Ascending aorta (tissue), 2 donors: ENCODE results near the gene SRGAP3. TPM values are rescaled to one million over a fixed set of nuclear protein-coding genes. Genes with fewer than 3 reads are reported as not detected.

Experiments
- DNase-seq, 2 donors: peaks; one replicate each; pipeline ENCODE4 v3.0.0-alpha.2; 2019; ENCODE audit warnings: low spot score in 2 of 2
- H3K27ac ChIP-seq, 2 donors: fragments of 200-600 bp; sonication (generic); one replicate each; pipeline ENCODE4 v1.5.1; 2016 to 2017; ENCODE audit warnings: mild to moderate bottlenecking in 1 of 2
- H3K27me3 ChIP-seq: fragments of 200-600 bp; sonication (generic); one replicate; pipeline ENCODE4 v1.5.1; 2017
- H3K36me3 ChIP-seq, 2 donors: fragments of 200-600 bp; sonication (generic); one replicate each; pipeline ENCODE4 v1.5.1; 2016
- H3K4me1 ChIP-seq, 2 donors: fragments of 200-600 bp; sonication (generic); one replicate each; pipeline ENCODE4 v1.5.1; 2016 to 2017; ENCODE audit warnings: mild to moderate bottlenecking in 1 of 2
- H3K4me3 ChIP-seq, 2 donors: fragments of 200-600 bp; sonication (generic); one replicate each; pipeline ENCODE4 v1.5.1; 2016 to 2017; ENCODE audit warnings: mild to moderate bottlenecking in 1 of 2
- H3K9me3 ChIP-seq, 2 donors: fragments of 200-600 bp; sonication (generic); one replicate each; pipeline ENCODE4 v1.5.1; 2016
- intact Hi-C: fragments of 100-400 bp; cut with DNase I; formaldehyde crosslinking; loops from one replicate; pipeline ENCODE4 v1.15.1; 2023
- total RNA-seq: library from RNA; depleted of rRNA; stranded (reverse); fragments of >200 nt; gene quantifications from one replicate; pipeline ENCODE4 v1.1.0, GENCODE V29; 2016
- TF ChIP-seq, protein P1 (sequence below), 3 experiments: fragments of 200-600 bp in 2 of 3; fragments of 450-650 bp in 1 of 3; sonication (generic) in 2 of 3; IDR thresholded peaks; one replicate each; pipeline ENCODE4 v1.5.1; 2016 to 2019; ENCODE audit warnings: antibody characterized with exemption in 3 of 3, mild to moderate bottlenecking in 1 of 3, moderate library complexity in 1 of 3

SRGAP3 gene
- total RNA-seq, 1 donor from 2014 or later: 1.6 TPM

DNA sequence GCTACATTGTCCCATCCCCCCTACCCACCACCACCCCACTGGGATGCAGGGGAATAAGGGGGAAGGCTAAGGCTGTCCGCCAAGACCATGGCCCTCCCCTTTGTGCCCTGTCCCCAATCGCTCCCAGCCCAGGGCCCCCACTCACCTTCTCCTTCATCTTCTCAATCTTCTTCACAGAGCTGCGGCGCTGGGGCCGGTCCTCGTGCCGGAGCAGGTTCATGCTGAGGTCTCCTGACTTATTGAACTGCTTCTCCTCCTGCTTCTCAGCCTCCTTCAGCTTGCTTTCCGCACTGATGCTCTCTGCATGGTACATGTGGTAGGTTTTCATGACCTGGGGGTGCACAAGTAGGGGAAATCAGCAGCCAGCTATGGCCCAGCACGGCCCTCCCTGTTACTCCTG, 185.2 kb downstream of the SRGAP3 start:
- Histone ChIP-seq H3K27ac (no peak overlapping the region), H3K4me1 (no peaks in the 10 kb centered on the region), H3K27me3 (no peaks in the 10 kb centered on the region), H3K4me3 (no peak overlapping the region), H3K36me3 (no peaks in the 10 kb centered on the region), H3K9me3 (no peaks in the 10 kb centered on the region)
- intact Hi-C loops: no loop called here
- DNase-seq: no peak
- TF ChIP-seq, protein P1, sequence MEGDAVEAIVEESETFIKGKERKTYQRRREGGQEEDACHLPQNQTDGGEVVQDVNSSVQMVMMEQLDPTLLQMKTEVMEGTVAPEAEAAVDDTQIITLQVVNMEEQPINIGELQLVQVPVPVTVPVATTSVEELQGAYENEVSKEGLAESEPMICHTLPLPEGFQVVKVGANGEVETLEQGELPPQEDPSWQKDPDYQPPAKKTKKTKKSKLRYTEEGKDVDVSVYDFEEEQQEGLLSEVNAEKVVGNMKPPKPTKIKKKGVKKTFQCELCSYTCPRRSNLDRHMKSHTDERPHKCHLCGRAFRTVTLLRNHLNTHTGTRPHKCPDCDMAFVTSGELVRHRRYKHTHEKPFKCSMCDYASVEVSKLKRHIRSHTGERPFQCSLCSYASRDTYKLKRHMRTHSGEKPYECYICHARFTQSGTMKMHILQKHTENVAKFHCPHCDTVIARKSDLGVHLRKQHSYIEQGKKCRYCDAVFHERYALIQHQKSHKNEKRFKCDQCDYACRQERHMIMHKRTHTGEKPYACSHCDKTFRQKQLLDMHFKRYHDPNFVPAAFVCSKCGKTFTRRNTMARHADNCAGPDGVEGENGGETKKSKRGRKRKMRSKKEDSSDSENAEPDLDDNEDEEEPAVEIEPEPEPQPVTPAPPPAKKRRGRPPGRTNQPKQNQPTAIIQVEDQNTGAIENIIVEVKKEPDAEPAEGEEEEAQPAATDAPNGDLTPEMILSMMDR (IDR thresholded peaks at IDR 0.05): no peak

DNA sequence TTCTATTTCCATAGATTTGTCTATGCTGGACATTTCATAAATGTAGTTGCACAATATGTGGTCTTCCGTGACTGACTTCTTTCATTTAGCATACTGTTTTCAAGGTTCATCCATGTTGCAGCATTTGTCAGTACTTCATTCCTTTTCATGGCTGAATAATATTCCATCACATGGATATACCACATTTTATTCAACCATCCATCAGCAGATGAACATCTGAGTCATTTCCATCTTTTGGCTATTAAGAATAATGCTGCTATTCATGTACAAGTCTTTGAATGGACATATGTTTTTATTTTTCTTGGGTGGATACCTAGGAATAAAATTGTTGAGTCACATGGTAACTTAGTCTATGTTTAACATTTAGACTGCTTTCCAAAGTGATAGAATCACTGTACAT, 186.9 kb downstream of the SRGAP3 start:
- H3K9me3 ChIP-seq: no peaks in the 10 kb centered on the region
- no peaks in the 10 kb centered on the region for H3K4me1 ChIP-seq
- no peaks in the 10 kb centered on the region for H3K36me3 ChIP-seq
- intact Hi-C loops: no loop called here
- no peak overlapping the region for H3K4me3 ChIP-seq
- no peak for DNase-seq
- no peak overlapping the region for H3K27ac ChIP-seq
- TF ChIP-seq, protein P1 (IDR thresholded peaks at IDR 0.05): no peak
- H3K27me3 ChIP-seq: no peaks in the 10 kb centered on the region

DNA sequence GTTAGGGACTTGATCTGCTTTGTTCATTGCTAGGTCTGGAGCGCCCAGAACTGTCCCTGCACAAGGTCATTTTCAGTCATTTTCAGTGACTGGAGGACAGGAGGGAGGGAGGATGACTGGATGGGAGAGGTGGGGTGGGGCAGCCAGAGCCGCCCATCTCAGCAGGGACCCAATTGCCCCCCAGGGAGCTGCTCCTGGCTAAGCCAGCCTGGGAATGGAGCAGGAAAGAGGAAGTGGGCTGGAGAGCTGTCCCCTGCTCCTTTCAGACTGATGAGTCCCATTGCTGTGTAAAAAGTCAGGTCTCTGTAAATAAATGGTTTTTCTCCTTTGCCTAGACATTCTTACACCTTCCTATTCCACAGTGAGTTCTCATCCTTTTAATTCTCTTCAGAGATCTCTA, 187.8 kb downstream of the SRGAP3 start:
- no peaks in the 10 kb centered on the region for H3K36me3 ChIP-seq
- H3K27me3 ChIP-seq: no peaks in the 10 kb centered on the region
- no peak overlapping the region for H3K4me3 ChIP-seq
- no peaks in the 10 kb centered on the region for H3K4me1 ChIP-seq
- intact Hi-C loops: no loop called here
- no peaks in the 10 kb centered on the region for H3K9me3 ChIP-seq
- TF ChIP-seq, protein P1 (IDR thresholded peaks at IDR 0.05): no peak
- DNase-seq: no peak
- H3K27ac ChIP-seq: no peak overlapping the region

DNA sequence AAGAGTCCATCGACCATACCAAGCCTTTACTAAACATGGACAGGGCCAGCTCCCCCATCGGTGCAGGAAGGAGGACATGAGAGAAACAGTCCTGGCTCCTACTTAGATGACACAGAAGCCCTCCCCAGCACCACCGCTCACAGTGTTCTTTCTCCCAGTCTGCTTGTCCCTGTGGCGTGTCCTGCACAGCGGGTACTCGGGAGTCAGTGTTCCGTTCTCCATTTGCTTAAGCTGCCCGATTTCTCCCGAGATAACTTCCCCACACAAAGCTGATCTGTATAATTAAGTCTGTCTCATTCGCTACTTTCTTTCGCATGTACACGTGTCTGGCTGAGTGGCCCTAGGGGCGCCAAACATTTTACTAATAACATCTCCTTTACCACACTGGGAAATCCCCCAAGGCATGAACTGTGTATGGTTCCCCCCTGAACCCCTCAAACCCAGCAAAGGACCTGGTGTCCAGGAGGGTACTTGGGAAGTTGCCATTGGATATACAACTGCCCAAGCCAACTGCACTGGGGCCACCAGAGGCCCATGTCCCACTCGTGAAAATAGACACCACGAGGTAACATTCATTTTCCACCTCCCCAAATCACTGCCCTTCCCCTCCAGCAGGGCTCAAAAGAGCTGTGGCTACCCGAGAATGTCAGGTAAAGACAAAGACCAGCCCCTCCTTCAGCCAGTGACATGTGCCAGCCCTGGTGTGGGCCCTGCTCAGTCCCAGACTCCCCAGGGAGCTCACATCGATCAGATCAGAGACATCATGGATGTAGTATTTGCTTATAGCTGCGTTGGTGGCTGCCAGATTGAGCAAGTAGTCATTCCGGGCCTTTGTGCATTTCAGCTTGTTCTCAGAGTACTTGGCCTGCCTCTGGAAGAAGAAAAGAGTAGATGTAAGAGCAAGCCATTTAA, 189.7 kb downstream of the SRGAP3 start:
- no peaks in the 10 kb centered on the region for H3K36me3 ChIP-seq
- intact Hi-C loops: no loop called here

DNA sequence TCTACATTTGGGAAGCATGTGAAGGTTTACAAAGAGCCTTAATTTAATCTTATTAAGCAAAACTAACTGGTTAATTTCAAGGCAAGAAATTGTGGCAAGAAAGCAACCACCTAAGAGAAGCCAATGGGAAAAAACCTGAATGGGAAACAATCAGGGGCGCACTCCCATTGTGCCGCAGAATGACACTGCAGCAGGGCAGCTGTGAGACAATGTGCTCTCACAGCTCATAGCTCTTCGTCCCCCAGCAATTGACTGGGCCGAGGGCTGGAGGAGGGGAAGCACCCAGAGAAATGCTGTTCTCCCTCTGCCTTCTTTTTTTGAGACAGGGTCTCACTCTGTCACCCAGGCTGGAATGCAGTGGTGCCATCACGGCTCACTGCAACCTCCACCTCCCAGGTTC, 192.9 kb downstream of the SRGAP3 start:
- Histone ChIP-seq H3K27ac (no peak overlapping the region), H3K4me3 (no peak overlapping the region), H3K9me3 (no peaks in the 10 kb centered on the region), H3K36me3 (no peaks in the 10 kb centered on the region), H3K27me3 (no peaks in the 10 kb centered on the region), H3K4me1 (no peaks in the 10 kb centered on the region)
- intact Hi-C loops: no loop called here
- TF ChIP-seq, protein P1 (IDR thresholded peaks at IDR 0.05): no peak
- no peak for DNase-seq

More for the DNA sequence above, 189.7 kb downstream of the SRGAP3 start:
- Histone ChIP-seq H3K27ac (no peak overlapping the region), H3K9me3 (no peaks in the 10 kb centered on the region), H3K4me3 (no peak overlapping the region), H3K4me1 (no peaks in the 10 kb centered on the region), H3K27me3 (no peaks in the 10 kb centered on the region)
- no peak for DNase-seq
- TF ChIP-seq, protein P1 (IDR thresholded peaks at IDR 0.05): no peak
